Measurements from ENCODE around the gene FAM163A. TPM values are rescaled to one million over a fixed set of nuclear protein-coding genes. Genes with fewer than 3 reads are reported as not detected.

The FAM163A gene
- total RNA-seq, 1 donor from 2014 or later: 10.2 TPM

- peaks cover 26% of the 10 kb centered on the region for H3K36me3 Mint-ChIP-seq
- no peak overlapping the region for H3K27ac Mint-ChIP-seq
- H3K4me3 Mint-ChIP-seq: no peak overlapping the region
- DNase-seq (ENCODE audit: low spot score in 2 of 2, unreplicated experiment in 2 of 2): no peak
- H3K4me1 Mint-ChIP-seq: no peaks in the 10 kb centered on the region
- H3K27me3 Mint-ChIP-seq (ENCODE audit: low read depth): no peaks in the 10 kb centered on the region
- no peak for TF ChIP-seq CTCF (IDR thresholded peaks at IDR 0.05; ENCODE audit: unreplicated experiment)
- no peaks in the 10 kb centered on the region for H3K9me3 Mint-ChIP-seq
Measured at GRCh38 chr1:179856296-179856695, 113.2 kb downstream of the FAM163A start.

GRCh38 chr1:179857009-179857408, 113.9 kb downstream of the FAM163A start:
- DNase-seq (ENCODE audit: low spot score in 2 of 2, unreplicated experiment in 2 of 2): no peak
- H3K36me3 Mint-ChIP-seq: peaks cover 27% of the 10 kb centered on the region
- H3K4me1 Mint-ChIP-seq: no peaks in the 10 kb centered on the region
- H3K9me3 Mint-ChIP-seq: no peaks in the 10 kb centered on the region
- no peak overlapping the region for H3K4me3 Mint-ChIP-seq
- no peak for TF ChIP-seq CTCF (IDR thresholded peaks at IDR 0.05; ENCODE audit: unreplicated experiment)
- H3K27me3 Mint-ChIP-seq (ENCODE audit: low read depth): no peaks in the 10 kb centered on the region
- no peak overlapping the region for H3K27ac Mint-ChIP-seq

- Mint-ChIP-seq H3K4me3 (no peak overlapping the region), H3K4me1 (no peaks in the 10 kb centered on the region), H3K27me3 (ENCODE audit: low read depth) (no peaks in the 10 kb centered on the region), H3K27ac (no peak overlapping the region), H3K9me3 (no peaks in the 10 kb centered on the region), H3K36me3 (peaks cover 49% of the 10 kb centered on the region)
- no peak for DNase-seq (ENCODE audit: low spot score in 2 of 2, unreplicated experiment in 2 of 2)
- TF ChIP-seq CTCF (IDR thresholded peaks at IDR 0.05; ENCODE audit: unreplicated experiment): no peak
Measured at GRCh38 chr1:179860652-179861051, 117.6 kb downstream of the FAM163A start.

GRCh38 chr1:179865377-179865776, 122.3 kb downstream of the FAM163A start:
- H3K9me3 Mint-ChIP-seq: no peaks in the 10 kb centered on the region
- TF ChIP-seq CTCF (IDR thresholded peaks at IDR 0.05; ENCODE audit: unreplicated experiment): no peak
- peaks cover 37% of the 10 kb centered on the region for H3K36me3 Mint-ChIP-seq
- DNase-seq (ENCODE audit: low spot score in 2 of 2, unreplicated experiment in 2 of 2): no peak
- peaks cover 6% of the 10 kb centered on the region for H3K4me1 Mint-ChIP-seq
- no peak overlapping the region for H3K27ac Mint-ChIP-seq
- no peak overlapping the region for H3K4me3 Mint-ChIP-seq
- no peaks in the 10 kb centered on the region for H3K27me3 Mint-ChIP-seq (ENCODE audit: low read depth)

Other genes starting within 250 kb of the FAM163A start
- gene NPHS2, start 167.3 kb upstream of the FAM163A start, total RNA-seq: not detected in 3 replicates
- gene TDRD5, start 151.5 kb upstream of the FAM163A start, total RNA-seq: 0.07 TPM in 1 of 3 replicates, not detected in the others
- 82.5 to 85.5 TPM (median 84.4 TPM) in 3 replicates for gene TOR1AIP2, start 134.5 kb downstream of the FAM163A start, total RNA-seq
- gene TOR1AIP1, start 139.0 kb downstream of the FAM163A start, total RNA-seq: 20.3 to 23.3 TPM (median 23.2 TPM) in 3 replicates
- 54.6 to 58.0 TPM (median 55.1 TPM) in 3 replicates for gene CEP350, start 211.5 kb downstream of the FAM163A start, total RNA-seq